ENCODE measurements around the gene ZFC3H1.

DNA sequence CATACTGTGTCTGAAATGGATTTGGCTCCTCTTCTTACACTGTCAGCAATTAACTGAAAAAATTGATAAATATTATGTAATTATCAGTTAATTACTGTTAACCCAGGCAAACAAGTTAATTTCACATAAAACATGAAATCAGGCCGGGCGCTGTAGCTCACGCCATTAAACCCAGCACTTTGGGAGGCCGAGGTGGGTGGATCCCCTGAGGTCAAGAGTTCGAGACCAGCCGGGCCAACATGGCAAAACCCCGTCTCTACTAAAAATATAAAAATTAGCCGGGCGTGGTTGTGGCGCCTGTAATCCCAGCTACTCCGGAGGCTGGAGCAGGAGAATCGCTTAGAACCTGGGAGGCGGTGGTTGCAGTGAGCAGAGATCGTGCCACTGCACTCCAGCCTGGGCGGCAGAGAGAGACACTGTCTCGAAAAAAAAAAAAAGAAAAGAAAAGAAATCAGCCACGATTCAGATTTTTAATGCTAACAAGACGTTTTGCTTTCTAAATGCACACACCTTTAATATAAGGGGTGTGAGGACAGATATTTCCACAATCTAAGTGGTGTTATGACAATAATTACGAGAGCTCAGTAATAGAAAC, 21.8 kb upstream of the ZFC3H1 start:
- TF ChIP-seq CTCF (conservative IDR thresholded peaks at IDR 0.05) (no peak), EZH2 (IDR thresholded peaks at IDR 0.05; ENCODE audit: low read depth) (no peak)
